GM23338 (cell line): Measurements from ENCODE around the gene CDKN1C. TPM values are rescaled to one million over a fixed set of nuclear protein-coding genes. Genes with fewer than 3 reads are reported as not detected.

Experiments
- ATAC-seq: fragments of 200-7000 bp; cut with Tn5 transposase; 3 replicates; pipeline ENCODE4 v1.9.1; 2020
- DNase-seq: peaks from one replicate; pipeline ENCODE4 v3.0.0-alpha.2; 2015; ENCODE audit warnings: low spot score
- H2AFZ ChIP-seq: fragments of 200-600 bp; sonication (generic); 2 replicates; pipeline ENCODE4 v1.8.0; 2016; ENCODE audit warnings: antibody characterized with exemption, mild to moderate bottlenecking, moderate library complexity
- H3F3A ChIP-seq: fragments of 200-600 bp; sonication (generic); replicated peaks from 2 replicates; pipeline ENCODE4 v1.8.0; 2017; ENCODE audit warnings: antibody characterized with exemption, mixed run types, low read depth
- H3K27ac ChIP-seq: fragments of 200-600 bp; sonication (generic); 2 replicates; pipeline ENCODE4 v1.6.1; 2016; ENCODE audit warnings: low read depth
- H3K27me3 ChIP-seq: fragments of 200-600 bp; sonication (generic); 2 replicates; pipeline ENCODE4 v1.8.0; 2016; ENCODE audit warnings: mild to moderate bottlenecking, mixed run types, moderate library complexity; ENCODE audit not compliant: insufficient read depth
- H3K36me3 ChIP-seq: fragments of 200-600 bp; sonication (generic); 2 replicates; pipeline ENCODE4 v1.8.0; 2016; ENCODE audit warnings: mild to moderate bottlenecking; ENCODE audit not compliant: insufficient read depth
- H3K4me1 ChIP-seq: fragments of 200-600 bp; sonication (generic); 2 replicates; pipeline ENCODE4 v1.8.0; 2016; ENCODE audit warnings: mild to moderate bottlenecking, moderate library complexity; ENCODE audit not compliant: insufficient read depth
- H3K4me2 ChIP-seq: fragments of 200-600 bp; sonication (generic); 2 replicates; pipeline ENCODE4 v1.7.1; 2017; ENCODE audit warnings: mixed run types
- H3K4me3 ChIP-seq: fragments of 200-600 bp; sonication (generic); 2 replicates; pipeline ENCODE4 v1.6.1; 2016; ENCODE audit warnings: mixed run types
- H3K79me2 ChIP-seq: fragments of 200-600 bp; sonication (generic); replicated peaks from 2 replicates; pipeline ENCODE4 v1.8.0; 2017; ENCODE audit warnings: mild to moderate bottlenecking; ENCODE audit not compliant: insufficient read depth
- H3K9me2 ChIP-seq: fragments of 200-600 bp; sonication (generic); 2 replicates; pipeline ENCODE4 v1.8.0; 2017; ENCODE audit not compliant: insufficient read depth
- H4K20me1 ChIP-seq: fragments of 200-600 bp; sonication (generic); replicated peaks from 2 replicates; pipeline ENCODE4 v1.8.0; 2017; ENCODE audit warnings: mild to moderate bottlenecking; ENCODE audit not compliant: insufficient read depth
- H3K27ac Mint-ChIP-seq: 2 replicates; pipeline ENCODE4 v1.8.0; 2020; ENCODE audit warnings: inconsistent platforms, mild to moderate bottlenecking, moderate library complexity, mixed read lengths
- H3K27me3 Mint-ChIP-seq: 3 replicates; pipeline ENCODE4 v1.8.0; 2022; ENCODE audit warnings: low read depth, mild to moderate bottlenecking, moderate library complexity, mixed read lengths, inconsistent platforms; ENCODE audit not compliant: insufficient read depth, poor library complexity
- H3K36me3 Mint-ChIP-seq: 3 replicates; pipeline ENCODE4 v1.8.0; 2021; ENCODE audit warnings: low read depth, mild to moderate bottlenecking, inconsistent platforms, moderate library complexity, mixed read lengths
- H3K4me1 Mint-ChIP-seq: 3 replicates; pipeline ENCODE4 v1.8.0; 2020; ENCODE audit warnings: mild to moderate bottlenecking, inconsistent platforms, mixed read lengths
- H3K4me3 Mint-ChIP-seq: 3 replicates; pipeline ENCODE4 v1.8.0; 2021; ENCODE audit warnings: moderate library complexity, mild to moderate bottlenecking, inconsistent platforms, mixed read lengths
- H3K9me3 Mint-ChIP-seq: 3 replicates; pipeline ENCODE4 v1.8.0; 2020; ENCODE audit warnings: moderate library complexity, mild to moderate bottlenecking, inconsistent platforms, mixed read lengths
- CREB1 ChIP-seq: fragments of 250-450 bp; sonication (Bioruptor Pico); IDR thresholded peaks from 2 replicates; pipeline ENCODE4 v1.5.0; 2020; ENCODE audit warnings: low read depth, mild to moderate bottlenecking, moderate library complexity
- CTCF ChIP-seq, 2 experiments: fragments of 200-600 bp in 1 of 2; sonication (generic) in 1 of 2; conservative IDR thresholded peaks; 2 replicates each; pipeline versions ENCODE4 v1.5.1 to v1.6.1; 2016 to 2017; ENCODE audit warnings: antibody characterized with exemption in 2 of 2, low read depth in 2 of 2, mild to moderate bottlenecking in 2 of 2, moderate library complexity in 1 of 2
- EZH2 ChIP-seq: fragments of 200-600 bp; sonication (generic); IDR thresholded peaks from one replicate; pipeline ENCODE4 v1.8.0; 2017; ENCODE audit warnings: antibody characterized with exemption, mild to moderate bottlenecking, low read depth; ENCODE audit not compliant: unreplicated experiment
- EZH2phosphoT487 ChIP-seq: fragments of 200-600 bp; sonication (generic); IDR thresholded peaks from one replicate; pipeline ENCODE4 v1.8.1; 2018; ENCODE audit warnings: antibody characterized with exemption; ENCODE audit not compliant: unreplicated experiment
- JUNB ChIP-seq: IDR thresholded peaks from one replicate; pipeline ENCODE4 v1.6.1; 2016; ENCODE audit warnings: antibody characterized with exemption; ENCODE audit not compliant: unreplicated experiment
- NANOG ChIP-seq: IDR thresholded peaks from 2 replicates; pipeline ENCODE4 v1.6.1; 2016; ENCODE audit warnings: antibody characterized with exemption, borderline replicate concordance
- REST ChIP-seq: IDR thresholded peaks from one replicate; pipeline ENCODE4 v1.6.1; 2018; ENCODE audit warnings: antibody characterized with exemption; ENCODE audit not compliant: unreplicated experiment
- STAT1 ChIP-seq: IDR thresholded peaks from one replicate; pipeline ENCODE4 v1.6.1; 2016; ENCODE audit warnings: antibody characterized with exemption; ENCODE audit not compliant: unreplicated experiment
- ZNF114 ChIP-seq: fragments of 250-450 bp; sonication (Bioruptor Pico); IDR thresholded peaks from 2 replicates; pipeline ENCODE4 v1.5.0; 2020; ENCODE audit warnings: mild to moderate bottlenecking, moderate library complexity
- ZNF331 ChIP-seq: fragments of 250-450 bp; sonication (Bioruptor Pico); IDR thresholded peaks from 2 replicates; pipeline ENCODE4 v1.5.0; 2020; ENCODE audit warnings: low read depth, mild to moderate bottlenecking, moderate library complexity
- polyA plus RNA-seq: library from polyadenylated mRNA; unstranded; fragments of >200 nt; fragmentation: Nextera tagmentation; extraction: Ambion mirVana; gene quantifications from 2 replicates; pipeline ENCODE4 v1.2.1, GENCODE V29; 2016
- total RNA-seq: library from RNA; depleted of rRNA; stranded (reverse); fragments of >200 nt; shearing (Covaris generic); gene quantifications from 2 replicates; pipeline ENCODE4 v1.2.3, GENCODE V29; 2014
- TF ChIP-seq, protein P1 (sequence below): fragments of 250-450 bp; sonication (Bioruptor Pico); IDR thresholded peaks from 2 replicates; pipeline ENCODE4 v1.5.0; 2020; ENCODE audit warnings: mild to moderate bottlenecking, moderate library complexity

Gene CDKN1C
- total and polyA plus RNA-seq, 2 experiments from 2014 or later = 19.3 to 23.5 TPM

DNA sequence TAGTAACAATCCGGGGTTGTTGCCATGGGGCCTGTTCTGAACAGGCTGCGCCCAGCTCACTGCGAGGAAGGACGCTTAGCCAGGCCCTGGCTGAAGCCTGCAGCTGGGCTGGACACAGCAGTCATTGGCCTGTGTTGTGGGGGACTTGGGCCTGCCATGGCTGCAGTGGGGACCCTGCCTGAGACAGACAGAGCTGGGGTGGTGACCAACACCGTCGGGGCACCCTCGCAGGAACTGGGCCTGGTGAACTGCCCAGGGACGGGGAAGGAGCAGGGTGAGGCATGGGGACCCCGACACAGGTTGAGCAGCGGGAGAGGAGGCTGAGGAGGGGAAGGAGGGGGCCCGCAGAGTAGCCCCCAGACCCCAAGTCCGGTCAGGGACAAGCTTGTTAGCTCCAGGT, 34.8 kb upstream of the CDKN1C start (continued):
- TF ChIP-seq REST (no peak), EZH2 (no peak), NANOG (no peak), STAT1 (no peak), EZH2phosphoT487 (no peak), CTCF (conservative IDR thresholded peaks at IDR 0.05; ENCODE audit: low read depth in 2 of 2) (no peak), ZNF331 (CRISPR knock-in tag) (no peak), CREB1 (CRISPR knock-in tag) (no peak), ZNF114 (CRISPR knock-in tag) (no peak)

DNA sequence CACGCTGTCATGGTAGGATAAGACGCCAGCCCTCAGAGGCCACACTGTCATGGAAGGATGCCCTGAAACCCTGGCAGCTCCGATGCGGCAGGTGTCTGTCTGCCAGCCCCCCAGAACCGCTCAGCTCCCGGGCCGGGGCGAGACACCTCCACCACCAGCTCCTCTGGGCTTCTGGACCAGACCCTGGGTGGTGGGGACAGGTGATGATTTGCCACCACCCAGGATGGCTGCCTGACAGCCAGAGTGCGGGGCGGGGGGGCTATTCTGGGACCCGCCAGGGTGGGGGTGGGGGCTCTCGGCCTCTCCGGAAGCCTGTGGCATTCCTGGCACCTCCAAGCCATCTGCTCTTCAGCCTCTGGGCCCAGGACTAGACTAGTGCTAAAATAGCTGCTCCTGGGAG, 34.3 kb upstream of the CDKN1C start:
- H3K27ac ChIP-seq = no peak overlapping the region
- peaks cover 4% of the 10 kb centered on the region for H3K27me3 Mint-ChIP-seq
- no peaks in the 10 kb centered on the region for H3K27me3 ChIP-seq
- no peaks in the 10 kb centered on the region for H4K20me1 ChIP-seq
- H3K9me3 Mint-ChIP-seq = no peaks in the 10 kb centered on the region
- H3K4me3 ChIP-seq = no peak overlapping the region
- H3K4me3 Mint-ChIP-seq = no peak overlapping the region
- H3K36me3 ChIP-seq = no peaks in the 10 kb centered on the region
- no peak overlapping the region for H3K4me2 ChIP-seq
- H3K27ac Mint-ChIP-seq = no peak overlapping the region
- no peak for ATAC-seq
- H2AFZ ChIP-seq = no peak overlapping the region
- H3K4me1 Mint-ChIP-seq = no peaks in the 10 kb centered on the region
- H3K36me3 Mint-ChIP-seq = no peaks in the 10 kb centered on the region
- H3K4me1 ChIP-seq = no peaks in the 10 kb centered on the region
- H3F3A ChIP-seq = no peaks in the 10 kb centered on the region
- H3K79me2 ChIP-seq = no peaks in the 10 kb centered on the region
- no peaks in the 10 kb centered on the region for H3K9me2 ChIP-seq
- DNase-seq = no peak
- no peak for TF ChIP-seq ZNF331 (CRISPR knock-in tag)
- no peak for TF ChIP-seq ZNF114 (CRISPR knock-in tag)
- TF ChIP-seq, protein P1, sequence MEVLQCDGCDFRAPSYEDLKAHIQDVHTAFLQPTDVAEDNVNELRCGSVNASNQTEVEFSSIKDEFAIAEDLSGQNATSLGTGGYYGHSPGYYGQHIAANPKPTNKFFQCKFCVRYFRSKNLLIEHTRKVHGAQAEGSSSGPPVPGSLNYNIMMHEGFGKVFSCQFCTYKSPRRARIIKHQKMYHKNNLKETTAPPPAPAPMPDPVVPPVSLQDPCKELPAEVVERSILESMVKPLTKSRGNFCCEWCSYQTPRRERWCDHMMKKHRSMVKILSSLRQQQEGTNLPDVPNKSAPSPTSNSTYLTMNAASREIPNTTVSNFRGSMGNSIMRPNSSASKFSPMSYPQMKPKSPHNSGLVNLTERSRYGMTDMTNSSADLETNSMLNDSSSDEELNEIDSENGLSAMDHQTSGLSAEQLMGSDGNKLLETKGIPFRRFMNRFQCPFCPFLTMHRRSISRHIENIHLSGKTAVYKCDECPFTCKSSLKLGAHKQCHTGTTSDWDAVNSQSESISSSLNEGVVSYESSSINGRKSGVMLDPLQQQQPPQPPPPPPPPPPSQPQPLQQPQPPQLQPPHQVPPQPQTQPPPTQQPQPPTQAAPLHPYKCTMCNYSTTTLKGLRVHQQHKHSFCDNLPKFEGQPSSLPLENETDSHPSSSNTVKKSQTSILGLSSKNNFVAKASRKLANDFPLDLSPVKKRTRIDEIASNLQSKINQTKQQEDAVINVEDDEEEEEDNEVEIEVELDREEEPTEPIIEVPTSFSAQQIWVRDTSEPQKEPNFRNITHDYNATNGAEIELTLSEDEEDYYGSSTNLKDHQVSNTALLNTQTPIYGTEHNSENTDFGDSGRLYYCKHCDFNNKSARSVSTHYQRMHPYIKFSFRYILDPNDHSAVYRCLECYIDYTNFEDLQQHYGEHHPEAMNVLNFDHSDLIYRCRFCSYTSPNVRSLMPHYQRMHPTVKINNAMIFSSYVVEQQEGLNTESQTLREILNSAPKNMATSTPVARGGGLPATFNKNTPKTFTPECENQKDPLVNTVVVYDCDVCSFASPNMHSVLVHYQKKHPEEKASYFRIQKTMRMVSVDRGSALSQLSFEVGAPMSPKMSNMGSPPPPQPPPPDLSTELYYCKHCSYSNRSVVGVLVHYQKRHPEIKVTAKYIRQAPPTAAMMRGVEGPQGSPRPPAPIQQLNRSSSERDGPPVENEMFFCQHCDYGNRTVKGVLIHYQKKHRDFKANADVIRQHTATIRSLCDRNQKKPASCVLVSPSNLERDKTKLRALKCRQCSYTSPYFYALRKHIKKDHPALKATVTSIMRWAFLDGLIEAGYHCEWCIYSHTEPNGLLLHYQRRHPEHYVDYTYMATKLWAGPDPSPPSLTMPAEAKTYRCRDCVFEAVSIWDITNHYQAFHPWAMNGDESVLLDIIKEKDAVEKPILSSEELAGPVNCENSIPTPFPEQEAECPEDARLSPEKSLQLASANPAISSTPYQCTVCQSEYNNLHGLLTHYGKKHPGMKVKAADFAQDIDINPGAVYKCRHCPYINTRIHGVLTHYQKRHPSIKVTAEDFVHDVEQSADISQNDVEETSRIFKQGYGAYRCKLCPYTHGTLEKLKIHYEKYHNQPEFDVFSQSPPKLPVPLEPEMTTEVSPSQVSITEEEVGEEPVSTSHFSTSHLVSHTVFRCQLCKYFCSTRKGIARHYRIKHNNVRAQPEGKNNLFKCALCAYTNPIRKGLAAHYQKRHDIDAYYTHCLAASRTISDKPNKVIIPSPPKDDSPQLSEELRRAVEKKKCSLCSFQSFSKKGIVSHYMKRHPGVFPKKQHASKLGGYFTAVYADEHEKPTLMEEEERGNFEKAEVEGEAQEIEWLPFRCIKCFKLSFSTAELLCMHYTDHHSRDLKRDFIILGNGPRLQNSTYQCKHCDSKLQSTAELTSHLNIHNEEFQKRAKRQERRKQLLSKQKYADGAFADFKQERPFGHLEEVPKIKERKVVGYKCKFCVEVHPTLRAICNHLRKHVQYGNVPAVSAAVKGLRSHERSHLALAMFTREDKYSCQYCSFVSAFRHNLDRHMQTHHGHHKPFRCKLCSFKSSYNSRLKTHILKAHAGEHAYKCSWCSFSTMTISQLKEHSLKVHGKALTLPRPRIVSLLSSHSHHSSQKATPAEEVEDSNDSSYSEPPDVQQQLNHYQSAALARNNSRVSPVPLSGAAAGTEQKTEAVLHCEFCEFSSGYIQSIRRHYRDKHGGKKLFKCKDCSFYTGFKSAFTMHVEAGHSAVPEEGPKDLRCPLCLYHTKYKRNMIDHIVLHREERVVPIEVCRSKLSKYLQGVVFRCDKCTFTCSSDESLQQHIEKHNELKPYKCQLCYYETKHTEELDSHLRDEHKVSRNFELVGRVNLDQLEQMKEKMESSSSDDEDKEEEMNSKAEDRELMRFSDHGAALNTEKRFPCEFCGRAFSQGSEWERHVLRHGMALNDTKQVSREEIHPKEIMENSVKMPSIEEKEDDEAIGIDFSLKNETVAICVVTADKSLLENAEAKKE (CRISPR knock-in tag) = no peak
- no peak for TF ChIP-seq STAT1
- no peak for TF ChIP-seq EZH2
- TF ChIP-seq CREB1 (CRISPR knock-in tag) = no peak
- TF ChIP-seq JUNB = no peak
